Urinary bladder (tissue), 4 donors: ENCODE measurements around the gene OR8K5. TPM values are rescaled to one million over a fixed set of nuclear protein-coding genes. Genes with fewer than 3 reads are reported as not detected.
"Not testable (repeated sequence)": the region's sequence is repeated elsewhere in the genome, so short reads cannot be mapped to it uniquely, and the experiment has no call there.

Source experiments
- DNase-seq: peaks from one replicate; pipeline ENCODE4 v3.0.0-alpha.2; 2015; ENCODE audit errors: extremely low spot score
- H3K27ac ChIP-seq: one replicate; pipeline ENCODE4 v1.5.1; 2013; ENCODE audit warnings: low read depth, mild to moderate bottlenecking, moderate library complexity
- H3K36me3 ChIP-seq: one replicate; pipeline ENCODE4 v1.6.1; 2013; ENCODE audit warnings: mild to moderate bottlenecking, moderate library complexity; ENCODE audit not compliant: insufficient read depth
- H3K4me1 ChIP-seq: one replicate; pipeline ENCODE4 v1.6.1; 2013; ENCODE audit warnings: mild to moderate bottlenecking, moderate library complexity; ENCODE audit not compliant: insufficient read depth
- H3K4me3 ChIP-seq: one replicate; pipeline ENCODE4 v1.5.1; 2013; ENCODE audit warnings: low read depth, low read length
- WGBS: extraction: QIAGEN DNeasy Blood & Tissue Kit; methylation state at CpG from one replicate; pipeline ENCODE4 v1.1.7; 2013; 5-methylcytosine and 5-hydroxymethylcytosine counted together
- polyA plus RNA-seq: library from polyadenylated mRNA; stranded (reverse); fragments of 200-250 nt; gene quantifications from one replicate; pipeline ENCODE4 v1.2.3, GENCODE V29; 2013
- total RNA-seq: library from RNA; depleted of rRNA; stranded (reverse); fragments of >200 nt; gene quantifications from one replicate; pipeline ENCODE4 v1.2.3, GENCODE V29; 2014
- donor health status: healthy with polysubstance abuse.
- donor health status: healthy.

OR8K5 gene, protein sequence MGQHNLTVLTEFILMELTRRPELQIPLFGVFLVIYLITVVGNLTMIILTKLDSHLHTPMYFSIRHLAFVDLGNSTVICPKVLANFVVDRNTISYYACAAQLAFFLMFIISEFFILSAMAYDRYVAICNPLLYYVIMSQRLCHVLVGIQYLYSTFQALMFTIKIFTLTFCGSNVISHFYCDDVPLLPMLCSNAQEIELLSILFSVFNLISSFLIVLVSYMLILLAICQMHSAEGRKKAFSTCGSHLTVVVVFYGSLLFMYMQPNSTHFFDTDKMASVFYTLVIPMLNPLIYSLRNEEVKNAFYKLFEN
- total RNA-seq, result not detected
- not detected for polyA plus RNA-seq

DNA sequence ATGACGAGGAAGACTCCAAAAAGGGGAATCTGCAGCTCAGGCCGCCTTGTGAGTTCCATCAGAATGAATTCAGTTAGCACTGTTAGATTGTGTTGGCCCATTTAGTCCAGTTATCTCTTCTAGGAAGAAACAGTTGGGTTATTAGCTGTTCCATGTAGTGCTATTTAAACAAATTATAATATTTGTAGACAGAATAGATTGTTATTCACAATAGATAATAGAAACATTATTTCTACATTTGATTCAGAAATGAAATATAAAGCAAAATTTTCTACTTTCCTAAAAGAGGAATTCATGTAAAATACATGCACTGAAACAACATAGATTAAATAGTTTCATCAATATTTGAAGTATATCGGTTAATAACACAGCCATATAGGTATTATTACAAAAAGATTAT lies at the start of gene OR8K5:
OR8K5 (minus strand) TSS at position 101 of the 400 bp plus-strand sequence; CDS start at position 101, 0 bp downstream.
- 78% methylated on average over 3 of the region's 3 CpGs for WGBS
- no peak within 1 kb of the TSS for H3K4me3 ChIP-seq

GRCh38 chr11:56207790-56208189 lies 47.7 kb upstream of the OR8K5 start:
- Histone ChIP-seq H3K4me3 (no peak overlapping the region), H3K4me1 (no peaks in the 10 kb centered on the region), H3K36me3 (no peaks in the 10 kb centered on the region), H3K27ac (no peak overlapping the region)
- WGBS, result 52% methylated on average over 1 of the region's 1 CpG
- DNase-seq, result no peak

More for the DNA sequence above, at the start of gene OR8K5:
- Histone ChIP-seq H3K36me3 (no peaks in the 10 kb centered on the region), H3K4me1 (no peaks in the 10 kb centered on the region), H3K27ac (no peak within 1 kb of the TSS)
- no peak for DNase-seq

DNA sequence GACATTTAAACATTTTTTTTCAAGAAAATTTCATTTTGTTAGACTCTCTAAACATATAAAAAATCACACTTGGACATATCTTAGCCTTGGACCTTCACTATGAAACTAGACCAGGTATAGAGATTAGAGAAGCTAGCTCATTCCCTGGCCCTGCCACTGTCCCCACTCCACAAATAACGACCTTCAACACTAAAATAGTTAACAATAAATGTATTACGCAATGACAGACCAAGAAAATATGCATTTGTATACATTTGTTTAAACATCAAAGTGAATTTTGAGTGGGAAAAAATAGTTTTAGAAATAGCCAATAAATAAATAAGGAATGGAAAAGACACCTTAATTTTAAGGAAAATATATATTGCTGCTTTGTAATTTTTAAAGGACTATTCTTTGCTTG lies 37.2 kb upstream of the OR8K5 start:
- H3K27ac ChIP-seq, result no peak overlapping the region
- WGBS, result 58% methylated on average over 2 of the region's 2 CpGs
- no peak for DNase-seq
- no peaks in the 10 kb centered on the region for H3K36me3 ChIP-seq
- H3K4me3 ChIP-seq, result no peak overlapping the region
- H3K4me1 ChIP-seq, result no peaks in the 10 kb centered on the region

DNA sequence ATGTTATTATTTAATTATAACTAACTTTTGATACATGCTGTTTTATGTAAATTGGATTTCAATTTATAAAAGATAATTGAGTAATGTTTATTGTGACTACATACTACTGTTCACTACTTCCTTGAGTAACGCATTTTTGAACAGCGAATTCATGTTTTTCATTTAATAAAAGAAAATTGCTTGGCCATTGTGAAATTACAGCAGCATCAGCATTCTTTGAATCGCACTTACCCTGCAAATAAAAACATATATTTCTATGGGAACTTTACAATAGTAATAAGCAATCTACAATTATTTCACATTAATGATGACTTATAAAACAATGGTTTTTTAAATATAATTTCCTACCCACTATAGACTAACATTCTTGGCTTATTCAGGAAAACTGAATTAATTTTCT lies 36.6 kb upstream of the OR8K5 start:
- Histone ChIP-seq H3K36me3 (no peaks in the 10 kb centered on the region), H3K4me3 (no peak overlapping the region), H3K4me1 (no peaks in the 10 kb centered on the region), H3K27ac (no peak overlapping the region)
- DNase-seq, result no peak
- WGBS, result 82% methylated on average over 3 of the region's 3 CpGs

- Histone ChIP-seq H3K4me1 (no peaks in the 10 kb centered on the region), H3K4me3 (no peak overlapping the region), H3K27ac (no peak overlapping the region), H3K36me3 (no peaks in the 10 kb centered on the region)
- 88% methylated on average over 3 of the region's 3 CpGs for WGBS
- no peak for DNase-seq
Observed at GRCh38 chr11:56188602-56189001, 28.5 kb upstream of the OR8K5 start.

DNA sequence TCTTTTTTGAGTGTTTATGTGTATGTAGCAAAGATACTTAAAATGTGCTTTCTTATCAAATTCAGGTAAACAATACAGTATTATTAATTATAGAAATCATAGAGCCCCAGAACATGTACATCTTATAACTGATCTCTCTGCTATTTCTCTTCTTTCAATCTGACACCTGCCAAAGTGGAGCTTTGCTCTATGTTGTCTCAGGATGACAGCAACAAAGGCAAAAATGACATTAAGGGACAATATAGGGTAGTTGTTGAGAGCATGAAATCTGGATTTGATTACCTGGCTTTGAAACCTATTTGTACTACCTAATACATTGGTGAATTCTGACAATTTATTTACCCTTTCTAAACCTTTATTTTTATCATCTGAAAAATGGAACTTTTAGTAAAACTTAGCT lies 23.3 kb upstream of the OR8K5 start:
- H3K4me3 ChIP-seq, result no peak overlapping the region
- no peaks in the 10 kb centered on the region for H3K36me3 ChIP-seq
- H3K4me1 ChIP-seq, result no peaks in the 10 kb centered on the region
- DNase-seq, result no peak
- no peak overlapping the region for H3K27ac ChIP-seq

GRCh38 chr11:56176318-56176717 lies 16.2 kb upstream of the OR8K5 start, which contains the start of gene OR5J2:
OR5J2 (plus strand) TSS chr11:56176618; CDS start chr11:56176618, 0 bp downstream.
- Histone ChIP-seq H3K4me3 (no peak within 1 kb of the TSS), H3K4me1 (no peaks in the 10 kb centered on the region), H3K36me3 (no peaks in the 10 kb centered on the region), H3K27ac (no peak within 1 kb of the TSS)
- no peak for DNase-seq
- 65% methylated on average over 1 of the region's 1 CpG for WGBS

GRCh38 chr11:56172256-56172830 lies 12.2 kb upstream of the OR8K5 start:
- H3K4me3 ChIP-seq, result no peak overlapping the region
- no peak overlapping the region for H3K27ac ChIP-seq
- no peaks in the 10 kb centered on the region for H3K36me3 ChIP-seq
- H3K4me1 ChIP-seq, result no peaks in the 10 kb centered on the region
- DNase-seq, result no peak
- 55% methylated on average over 3 of the region's 3 CpGs for WGBS

DNA sequence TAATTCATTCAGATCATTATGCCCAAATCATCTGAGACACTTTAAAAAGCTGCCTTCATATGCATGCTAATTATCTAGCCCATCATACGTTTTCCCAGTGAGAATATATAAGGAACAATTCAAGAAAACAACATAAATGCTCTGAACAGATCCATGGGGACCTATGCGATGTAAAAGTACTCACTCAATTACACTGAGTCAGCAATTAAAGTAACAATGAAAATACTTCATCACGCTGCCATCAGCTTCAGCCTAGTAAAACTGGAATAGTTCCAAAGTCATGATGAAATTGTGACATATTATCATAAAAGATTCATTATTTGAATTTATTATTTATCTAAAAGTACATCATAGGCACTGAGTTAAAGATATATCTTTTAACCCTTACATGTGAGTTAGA lies 3.7 kb upstream of the OR8K5 start:
- H3K4me1 ChIP-seq, result no peaks in the 10 kb centered on the region
- no peak for DNase-seq
- H3K4me3 ChIP-seq, result no peak overlapping the region
- 64% methylated on average over 3 of the region's 3 CpGs for WGBS
- no peak overlapping the region for H3K27ac ChIP-seq
- H3K36me3 ChIP-seq, result no peaks in the 10 kb centered on the region

GRCh38 chr11:56152333-56152732 lies 7.8 kb downstream of the OR8K5 start:
- H3K4me3 ChIP-seq, result no peak overlapping the region
- DNase-seq, result no peak
- no peaks in the 10 kb centered on the region for H3K36me3 ChIP-seq
- 90% methylated on average over 15 of the region's 15 CpGs for WGBS
- H3K4me1 ChIP-seq, result no peaks in the 10 kb centered on the region
- H3K27ac ChIP-seq, result no peak overlapping the region

DNA sequence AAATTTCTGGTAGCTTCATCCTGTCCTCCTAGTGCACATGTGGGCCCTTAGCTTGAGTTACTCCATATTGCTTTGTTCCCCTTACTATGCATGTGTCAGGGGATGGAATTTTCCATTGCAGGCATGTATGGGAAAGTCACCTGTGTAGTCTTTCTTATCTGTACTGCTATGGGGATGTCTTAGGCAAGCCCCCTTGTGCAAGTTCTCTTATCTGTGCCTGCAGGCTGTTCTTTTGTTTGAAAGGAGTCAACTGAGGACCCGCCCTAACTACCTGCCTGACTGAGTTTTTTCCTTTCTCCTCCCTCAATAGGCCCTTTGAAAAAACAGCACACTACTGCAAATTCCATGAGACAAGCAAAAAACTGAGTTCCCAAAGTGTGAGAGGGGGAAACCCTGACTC lies 8.7 kb downstream of the OR8K5 start:
- 68% methylated on average over 1 of the region's 1 CpG for whole genome bisulfite sequencing
- no peak for DNase-seq

DNA sequence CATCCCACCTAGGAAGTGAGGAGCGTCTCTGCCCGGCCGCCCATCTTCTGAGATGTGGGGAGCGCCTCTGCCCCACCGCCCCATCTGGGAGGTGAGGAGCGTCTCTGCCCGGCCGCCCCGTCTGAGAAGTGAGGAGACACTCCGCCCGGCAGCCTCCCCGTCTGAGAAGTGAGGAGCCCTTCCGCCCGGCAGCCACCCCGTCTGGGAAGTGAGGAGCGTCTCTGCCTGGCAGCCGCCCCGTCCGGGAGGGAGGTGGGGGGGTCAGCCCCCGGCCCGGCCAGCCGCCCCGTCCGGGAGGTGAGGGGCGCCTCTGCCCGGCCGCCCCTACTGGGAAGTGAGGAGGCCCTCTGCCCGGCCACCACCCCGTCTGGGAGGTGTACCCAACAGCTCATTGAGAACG lies 16.4 kb downstream of the OR8K5 start:
- H3K4me1 ChIP-seq, H3K4me3 ChIP-seq, H3K36me3 ChIP-seq, H3K27ac ChIP-seq, DNase-seq: not testable (repeated sequence)
- 90% methylated on average over 29 of the region's 30 CpGs for WGBS

More for the DNA sequence above, 8.7 kb downstream of the OR8K5 start:
- Histone ChIP-seq H3K4me3 (no peak overlapping the region), H3K36me3 (no peaks in the 10 kb centered on the region), H3K4me1 (no peaks in the 10 kb centered on the region), H3K27ac (no peak overlapping the region)

DNA sequence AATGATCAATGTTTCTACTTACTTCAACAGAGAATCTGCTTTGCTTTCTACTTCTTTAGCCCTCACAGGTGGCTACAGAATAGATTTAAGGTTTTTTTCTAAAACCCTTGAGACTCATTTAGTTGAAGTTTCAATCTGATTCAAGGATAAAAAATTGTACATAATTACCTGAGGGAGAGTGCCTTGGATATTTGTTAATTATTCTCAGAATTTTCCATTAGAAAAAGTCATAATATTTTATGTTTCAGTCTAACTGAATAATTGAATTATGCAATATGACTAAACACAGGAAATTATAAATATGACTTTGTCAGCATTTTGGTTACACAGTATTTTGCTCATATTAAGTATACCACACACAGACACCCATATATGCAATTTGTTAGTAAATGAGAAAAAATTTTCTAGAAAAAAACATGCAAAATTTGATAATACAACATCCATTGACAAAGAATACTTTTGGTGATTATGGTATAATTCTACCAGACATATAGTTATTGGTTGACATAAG lies 19.9 kb downstream of the OR8K5 start, which contains the start of gene OR8J3:
OR8J3 (minus strand) TSS at position 51 of the 511 bp plus-strand sequence. CDS start 2,483 bp downstream, outside the sequence.
- DNase-seq, result no peak
- no peak within 1 kb of the TSS for H3K27ac ChIP-seq
- H3K4me3 ChIP-seq, result no peak within 1 kb of the TSS
- H3K4me1 ChIP-seq, result no peaks in the 10 kb centered on the region
- no peaks in the 10 kb centered on the region for H3K36me3 ChIP-seq

DNA sequence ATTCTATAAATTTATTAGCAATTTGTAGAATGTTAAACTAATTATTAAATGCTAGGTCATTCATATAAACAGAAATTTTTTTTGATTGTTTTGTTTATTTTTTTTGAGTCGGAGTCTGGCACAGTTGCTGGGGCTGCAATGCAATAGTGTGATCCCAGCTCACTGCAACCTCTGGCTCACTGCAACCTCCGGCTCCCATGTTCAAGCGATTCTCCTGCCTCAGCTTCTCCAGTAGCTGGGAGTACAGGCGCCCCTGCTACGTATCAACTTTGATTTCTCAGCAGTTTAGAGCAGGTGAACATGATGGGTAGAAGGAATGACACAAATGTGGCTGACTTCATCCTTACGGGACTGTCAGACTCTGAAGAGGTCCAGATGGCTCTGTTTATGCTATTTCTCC lies 38.0 kb downstream of the OR8K5 start, which contains the start of gene OR8H3:
OR8H3 (plus strand) TSS at position 301 of the 400 bp plus-strand sequence; CDS start at position 301, 0 bp downstream.
- Histone ChIP-seq H3K36me3 (no peaks in the 10 kb centered on the region), H3K4me1 (no peaks in the 10 kb centered on the region), H3K4me3 (no peak within 1 kb of the TSS), H3K27ac (no peak within 1 kb of the TSS)
- DNase-seq, result no peak
- 67% methylated on average over 6 of the region's 6 CpGs for WGBS
